Stomach smooth muscle (tissue), 2 donors: ENCODE results near the gene SLC6A2.
"Not testable (repeated sequence)": the region's sequence is repeated elsewhere in the genome, so short reads cannot be mapped to it uniquely, and the experiment has no call there.

Experiments used
- H3K27ac ChIP-seq: one replicate; pipeline ENCODE4 v1.7.0; 2013; ENCODE audit warnings: mild to moderate bottlenecking, low read length, inconsistent platforms
- H3K27me3 ChIP-seq, 2 donors: one replicate each; pipeline ENCODE4 v1.7.0; 2013; ENCODE audit warnings: low read length in 2 of 2; ENCODE audit not compliant: insufficient read depth in 2 of 2, control insufficient read depth in 1 of 2
- H3K36me3 ChIP-seq, 2 donors: one replicate each; pipeline ENCODE4 v1.7.0; 2013; ENCODE audit warnings: low read length in 2 of 2; ENCODE audit not compliant: control insufficient read depth in 2 of 2, insufficient read depth in 2 of 2
- H3K4me1 ChIP-seq: one replicate; pipeline ENCODE4 v1.7.0; 2013; ENCODE audit warnings: low read length; ENCODE audit not compliant: control insufficient read depth, insufficient read depth
- H3K4me3 ChIP-seq, 2 donors: one replicate each; pipeline ENCODE4 v1.7.0; 2013; ENCODE audit warnings: low read length in 2 of 2
- H3K9ac ChIP-seq, 2 donors: one replicate each; pipeline ENCODE4 v1.7.0; 2013; ENCODE audit warnings: low read length in 2 of 2, mild to moderate bottlenecking in 1 of 2
- H3K9me3 ChIP-seq, 2 donors: one replicate each; pipeline ENCODE4 v1.7.0; 2013; ENCODE audit warnings: low read length in 2 of 2; ENCODE audit not compliant: control insufficient read depth in 2 of 2
- donor health status: healthy.
- donor health status: Pancreatic carcinoma.

The SLC6A2 gene

DNA sequence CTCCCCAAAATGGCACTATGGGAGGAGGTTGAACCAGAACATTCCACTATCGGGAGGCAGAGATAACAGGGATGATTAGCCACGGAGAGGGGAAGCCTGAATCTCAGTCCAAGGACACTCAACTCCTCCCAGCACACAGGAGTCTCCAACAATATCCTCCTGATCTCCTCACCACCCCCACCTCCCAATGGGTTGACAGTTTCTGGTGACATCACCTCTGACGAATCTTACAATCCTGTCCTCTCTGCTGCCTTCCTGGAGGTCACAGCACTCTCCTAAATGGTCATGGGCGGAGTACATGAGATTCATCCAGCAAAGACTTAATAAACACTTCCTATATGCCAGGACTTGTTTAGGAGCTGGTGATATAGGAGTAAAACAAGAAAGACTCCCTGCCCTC is 80.9 kb downstream of the SLC6A2 start:
- Histone ChIP-seq H3K27ac (no peak overlapping the region), H3K36me3 (no peaks in the 10 kb centered on the region), H3K27me3 (peaks cover 0 to 10% of the 10 kb centered on the region in 2 donors), H3K4me1 (no peaks in the 10 kb centered on the region), H3K4me3 (no peak overlapping the region), H3K9me3 (peaks cover 0 to 2% of the 10 kb centered on the region in 2 donors), H3K9ac (no peak overlapping the region)

DNA sequence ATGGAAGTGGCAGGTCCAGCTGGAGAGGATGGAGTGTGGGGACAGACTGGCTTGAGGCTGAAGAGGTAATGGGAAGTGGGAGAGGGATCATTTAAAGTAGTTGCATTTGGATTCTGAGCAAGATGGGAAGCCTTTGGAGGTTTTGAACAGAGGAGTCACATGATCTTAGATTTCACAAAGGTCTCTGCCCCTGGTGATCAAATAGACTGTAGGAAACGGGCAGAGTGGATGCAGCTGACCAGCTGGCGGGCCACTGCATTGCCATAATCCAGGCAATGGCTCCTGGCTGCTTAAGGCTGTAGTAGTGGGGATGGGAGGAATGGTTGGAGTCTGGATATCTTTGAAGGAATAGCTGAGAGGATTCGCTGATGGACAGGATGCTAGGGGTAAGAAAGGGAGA is 81.5 kb downstream of the SLC6A2 start:
- Histone ChIP-seq H3K9ac (no peak overlapping the region), H3K27me3 (peaks cover 0 to 10% of the 10 kb centered on the region in 2 donors), H3K9me3 (peaks cover 0 to 2% of the 10 kb centered on the region in 2 donors), H3K4me1 (no peaks in the 10 kb centered on the region), H3K27ac (no peak overlapping the region), H3K4me3 (no peak overlapping the region), H3K36me3 (no peaks in the 10 kb centered on the region)

DNA sequence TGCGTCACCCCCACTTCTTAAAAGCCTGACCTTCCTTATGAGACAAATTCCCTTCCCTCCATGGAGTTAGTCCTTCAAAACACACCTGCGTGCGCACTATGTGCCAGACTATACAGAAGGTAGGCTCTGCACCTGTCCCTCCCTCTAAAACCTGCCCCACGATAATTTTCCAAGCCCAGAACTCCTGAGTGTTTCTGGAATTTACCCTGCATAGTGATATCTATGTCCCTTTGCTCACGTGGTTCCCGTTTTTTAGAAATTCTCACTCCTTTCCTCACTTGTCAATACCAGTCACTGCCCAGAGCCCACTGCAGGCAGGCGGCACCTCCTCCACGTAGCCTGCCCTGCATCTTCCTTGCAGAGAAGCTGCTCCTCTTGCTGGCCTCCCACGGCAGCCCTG is 82.2 kb downstream of the SLC6A2 start:
- Histone ChIP-seq H3K27ac (no peak overlapping the region), H3K27me3 (peaks cover 0 to 10% of the 10 kb centered on the region in 2 donors), H3K36me3 (no peaks in the 10 kb centered on the region)

DNA sequence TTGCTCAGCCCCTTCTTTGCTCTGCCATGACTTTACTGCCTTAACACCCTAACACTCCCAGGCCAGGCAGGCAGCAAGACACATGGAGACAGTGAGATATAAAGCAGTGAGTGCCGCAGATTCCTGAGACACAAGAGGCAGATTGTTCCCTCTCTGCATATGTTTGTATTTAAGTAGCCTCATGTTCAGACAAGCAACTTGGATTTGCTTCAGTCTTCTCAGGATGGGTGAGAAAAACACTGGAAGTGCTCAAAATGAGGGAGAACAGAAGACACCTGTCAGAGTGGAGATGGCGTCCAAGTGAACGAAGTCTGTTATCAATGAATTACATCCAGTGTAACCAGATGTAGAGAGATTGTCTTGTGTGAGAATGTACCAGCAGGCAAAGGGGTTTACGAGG is 90.3 kb downstream of the SLC6A2 start:
- peaks cover 3 to 8% of the 10 kb centered on the region in 2 donors for H3K27me3 ChIP-seq
- no peaks in the 10 kb centered on the region for H3K9me3 ChIP-seq
- no peaks in the 10 kb centered on the region for H3K4me1 ChIP-seq
- no peak overlapping the region for H3K9ac ChIP-seq
- no peak overlapping the region for H3K27ac ChIP-seq
- H3K4me3 ChIP-seq, result no peak overlapping the region
- H3K36me3 ChIP-seq, result no peaks in the 10 kb centered on the region

More for the DNA sequence above, 82.2 kb downstream of the SLC6A2 start:
- Histone ChIP-seq H3K9me3 (peaks cover 0 to 2% of the 10 kb centered on the region in 2 donors), H3K9ac (no peak overlapping the region), H3K4me3 (no peak overlapping the region), H3K4me1 (no peaks in the 10 kb centered on the region)

DNA sequence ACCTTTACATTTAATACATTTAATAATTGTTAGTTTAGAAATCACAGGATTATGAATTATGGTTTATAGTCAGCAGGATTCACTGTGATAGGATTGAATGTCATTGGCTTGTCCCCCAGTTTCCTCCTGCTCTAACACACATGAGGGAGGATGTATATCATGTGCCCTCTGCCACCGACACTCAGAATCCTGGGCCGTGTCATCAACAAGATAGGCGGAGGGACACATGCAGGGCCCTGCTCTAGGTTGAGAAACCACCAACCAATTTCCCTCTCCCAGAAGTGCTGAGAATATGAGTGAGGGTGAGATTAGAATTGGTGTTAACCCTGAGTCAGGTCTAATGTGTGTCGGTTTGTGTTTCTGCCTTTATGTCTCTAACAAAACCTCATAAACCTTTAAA is 92.0 kb downstream of the SLC6A2 start:
- Histone ChIP-seq H3K27ac (no peak overlapping the region), H3K36me3 (no peaks in the 10 kb centered on the region), H3K27me3 (peaks cover 3 to 6% of the 10 kb centered on the region in 2 donors), H3K4me3 (no peak overlapping the region), H3K4me1 (no peaks in the 10 kb centered on the region), H3K9ac (no peak overlapping the region), H3K9me3 (no peaks in the 10 kb centered on the region)

DNA sequence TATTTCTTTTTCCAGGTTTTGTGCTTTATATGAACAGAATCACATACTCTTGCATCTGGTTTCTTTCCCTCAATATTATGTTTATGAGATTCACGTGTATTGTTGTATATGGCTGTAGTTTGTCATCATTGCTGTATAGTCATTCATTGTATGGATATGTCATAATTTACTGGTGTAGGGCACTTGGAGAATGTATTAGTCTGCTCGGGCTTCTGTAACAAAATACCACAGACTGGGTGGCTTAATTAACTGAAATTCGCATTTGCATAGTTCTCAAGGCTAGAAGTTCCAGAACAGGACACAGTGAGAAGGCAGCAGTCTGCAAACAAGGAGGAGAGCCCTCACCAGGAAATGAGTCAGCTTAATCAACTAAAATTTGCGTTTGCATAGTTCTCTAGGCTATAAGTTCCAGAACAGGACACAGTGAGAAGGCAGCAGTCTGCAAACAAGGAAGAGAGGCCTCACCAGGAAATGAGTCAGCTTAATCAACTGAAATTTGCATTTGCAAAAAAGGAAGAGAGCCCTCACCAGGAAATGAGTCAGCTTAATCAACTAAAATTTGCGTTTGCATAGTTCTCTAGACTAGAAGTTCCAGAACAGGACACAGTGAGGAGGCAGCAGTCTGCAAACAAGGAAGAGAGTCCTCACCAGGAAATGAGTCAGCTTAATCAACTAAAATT is 96.8 kb downstream of the SLC6A2 start:
- H3K36me3 ChIP-seq, H3K27ac ChIP-seq, H3K27me3 ChIP-seq, H3K4me3 ChIP-seq, H3K4me1 ChIP-seq, H3K9me3 ChIP-seq, H3K9ac ChIP-seq: not testable (repeated sequence)

DNA sequence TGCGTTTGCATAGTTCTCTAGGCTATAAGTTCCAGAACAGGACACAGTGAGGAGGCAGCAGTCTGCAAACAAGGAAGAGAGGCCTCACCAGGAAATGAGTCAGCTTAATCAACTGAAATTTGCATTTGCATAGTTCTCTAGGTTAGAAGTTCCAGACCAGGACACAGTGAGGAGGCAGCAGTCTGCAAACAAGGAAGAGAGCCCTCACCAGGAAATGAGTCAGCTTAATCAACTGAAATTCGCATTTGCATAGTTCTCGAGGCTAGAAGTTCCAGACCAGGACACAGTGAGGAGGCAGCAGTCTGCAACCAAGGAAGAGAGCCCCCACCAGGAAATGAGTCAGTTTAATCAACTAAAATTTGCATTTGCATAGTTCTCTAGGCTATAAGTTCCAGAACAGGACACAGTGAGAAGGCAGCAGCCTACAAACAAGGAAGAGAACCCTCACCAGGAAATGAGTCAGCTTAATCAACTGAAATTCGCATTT is 97.4 kb downstream of the SLC6A2 start:
- H3K4me3 ChIP-seq, H3K36me3 ChIP-seq, H3K9me3 ChIP-seq, H3K27ac ChIP-seq, H3K4me1 ChIP-seq, H3K27me3 ChIP-seq, H3K9ac ChIP-seq: not testable (repeated sequence)
